Stomach (tissue), 9 donors: Measurements from ENCODE around the gene NEURL3. TPM values are rescaled to one million over a fixed set of nuclear protein-coding genes. Genes with fewer than 3 reads are reported as not detected.
A peak's percentile ranks its signal among the peaks of the same experiment; 100 is the strongest.

ENCODE experiments used
- DNase-seq, 2 donors: peaks; one replicate each; pipeline versions ENCODE4 v3.0.0 to v3.0.0-alpha.2; 2013 to 2019
- H3K27ac ChIP-seq, 5 donors: fragments of 200-600 bp in 4 of 5; sonication (generic) in 4 of 5; one replicate each; pipeline ENCODE4 v1.5.1; 2013 to 2019; ENCODE audit warnings: mild to moderate bottlenecking in 1 of 5, moderate library complexity in 1 of 5
- H3K27me3 ChIP-seq, 3 donors: fragments of 200-600 bp; sonication (generic); one replicate each; pipeline ENCODE4 v1.5.1; 2017 to 2019; ENCODE audit warnings: mixed run types in 1 of 3
- H3K36me3 ChIP-seq, 4 donors: fragments of 200-600 bp; sonication (generic); 1 replicate in 3 of 4; 2 replicates in 1 of 4; pipeline ENCODE4 v1.5.1; 2016 to 2019
- H3K4me1 ChIP-seq, 4 donors: fragments of 200-600 bp; sonication (generic); one replicate each; pipeline ENCODE4 v1.5.1; 2016 to 2019
- H3K4me3 ChIP-seq, 4 donors: fragments of 200-600 bp; sonication (generic) in 3 of 4; one replicate each; pipeline ENCODE4 v1.5.1; 2016 to 2019; ENCODE audit warnings: mild to moderate bottlenecking in 1 of 4
- H3K9me3 ChIP-seq, 4 donors: fragments of 200-600 bp; sonication (generic); one replicate each; pipeline ENCODE4 v1.5.1; 2016 to 2019
- CTCF ChIP-seq, 7 experiments: fragments of 450-650 bp in 4 of 7; fragments of 200-600 bp in 3 of 7; sonication (generic) in 3 of 7; IDR thresholded peaks; one replicate each; pipeline ENCODE4 v1.5.1; 2016 to 2019; ENCODE audit warnings: antibody characterized with exemption in 7 of 7, control low read depth in 2 of 7, mild to moderate bottlenecking in 1 of 7
- EP300 ChIP-seq: sonication (generic); formaldehyde crosslinking; IDR thresholded peaks from one replicate; pipeline ENCODE4 v1.6.1; 2017; ENCODE audit warnings: antibody characterized with exemption
- POLR2A ChIP-seq, 4 donors: fragments of 450-650 bp; IDR thresholded peaks; one replicate each; pipeline ENCODE4 v1.6.1; 2016; ENCODE audit warnings: antibody characterized with exemption in 4 of 4, control low read depth in 2 of 4, mild to moderate bottlenecking in 1 of 4, moderate library complexity in 1 of 4
- POLR2AphosphoS5 ChIP-seq, 3 donors: sonication (generic); formaldehyde crosslinking; IDR thresholded peaks; one replicate each; pipeline ENCODE4 v1.6.1; 2016; ENCODE audit warnings: antibody characterized with exemption in 3 of 3
- WGBS, 5 donors: extraction: QIAGEN DNeasy Blood & Tissue Kit in 3 of 5; methylation state at CpG; one replicate each; pipeline versions ENCODE4 v1.1.5 to v1.1.7; 2013 to 2018; 5-methylcytosine and 5-hydroxymethylcytosine counted together
- intact Hi-C: fragments of 100-400 bp; cut with DNase I; formaldehyde crosslinking; loops from one replicate; pipeline ENCODE4 v1.15.1; 2023; ENCODE audit warnings: low total_unique reads
- polyA plus RNA-seq, 3 donors: library from polyadenylated mRNA; stranded (reverse); fragments of 200-250 nt; gene quantifications; one replicate each; pipeline ENCODE4 v1.2.3, GENCODE V29; 2013
- total RNA-seq, 5 donors: library from RNA; depleted of rRNA; stranded (reverse); fragments of >200 nt; gene quantifications; one replicate each; pipeline versions ENCODE4 v1.1.0 to v1.2.3, GENCODE V29; 2014 to 2016
- donor health status: healthy with polysubstance abuse.
- donor health status: Bipolar disorder and iron deficiency.
- donor health status: healthy.

The NEURL3 gene
- total and polyA plus RNA-seq, 8 donors: 0.50 to 12.7 (median 1.6) TPM; not detected in 4

DNA sequence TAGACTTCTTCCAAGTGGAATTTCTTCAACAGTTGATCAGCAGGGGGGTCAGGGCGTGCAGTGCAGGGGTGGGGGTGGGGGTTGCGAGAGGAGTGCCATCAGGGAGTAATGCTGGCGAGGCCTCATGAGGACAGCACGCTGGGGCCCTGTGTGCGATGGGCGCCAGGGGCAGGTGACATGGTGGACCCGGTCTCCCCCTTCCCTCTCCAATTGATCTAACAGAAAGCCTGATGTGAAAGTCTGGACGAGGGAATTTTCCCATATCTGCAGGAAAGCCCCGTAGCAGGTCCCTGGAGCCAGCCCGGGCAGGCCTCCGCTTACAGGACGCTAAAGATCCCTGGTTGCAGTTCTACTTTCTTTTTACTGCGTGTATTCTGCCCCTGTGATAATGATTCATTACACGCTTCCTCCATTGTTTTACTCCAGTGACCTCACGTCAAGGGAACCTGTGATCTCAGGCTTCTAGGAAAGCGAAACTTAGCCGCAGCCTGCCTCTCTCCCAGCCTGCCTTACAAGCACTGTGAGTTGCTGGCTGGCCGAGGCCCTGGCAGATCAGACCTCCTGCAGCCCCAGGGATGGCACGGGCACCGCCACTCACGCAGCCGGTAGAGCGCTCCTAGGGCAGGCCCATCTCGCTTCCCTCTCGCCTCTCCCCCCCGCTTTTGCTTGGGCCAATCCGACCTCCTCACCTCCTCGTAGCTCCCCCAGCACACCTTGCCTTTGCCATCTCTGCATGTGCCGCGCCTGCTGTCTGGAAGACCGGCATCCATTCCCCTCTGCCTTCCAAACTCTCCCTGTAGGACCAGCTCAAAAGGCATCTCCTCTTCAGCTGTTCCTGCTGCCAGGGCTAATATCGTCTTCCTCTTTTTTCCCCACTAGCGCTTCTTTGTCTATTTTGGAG is 19.2 kb downstream of the NEURL3 start:
- Histone ChIP-seq H3K27me3 (no peaks in the 10 kb centered on the region), H3K4me1 (peaks cover 5 to 19% (median 12%) of the 10 kb centered on the region in 4 donors), H3K4me3 (peak overlapping the region; percentile 38 to 46 (median 44)), H3K9me3 (no peaks in the 10 kb centered on the region), H3K36me3 (no peaks in the 10 kb centered on the region), H3K27ac (peak overlapping the region; percentile 36 to 85 (median 84))
- WGBS, 5 donors: 14 to 19% (median 18%) methylated on average over 30 to 33 of the region's 33 CpGs
- DNase-seq: peak; percentile 82 to 93
- TF ChIP-seq POLR2A (IDR thresholded peaks at IDR 0.05) (no peak), POLR2AphosphoS5 (IDR thresholded peaks at IDR 0.05) (peak; percentile 21 to 92 (median 83))
- intact Hi-C loops: no loop called here

- H3K9me3 ChIP-seq: no peaks in the 10 kb centered on the region
- TF ChIP-seq POLR2A (IDR thresholded peaks at IDR 0.05) (no peak), EP300 (no peak), POLR2AphosphoS5 (IDR thresholded peaks at IDR 0.05) (no peak), CTCF (IDR thresholded peaks at IDR 0.05) (no peak)
- H3K4me3 ChIP-seq: peak overlapping the region; percentile 38 to 46 (median 44)
- intact Hi-C loops: no loop called here
- 77 to 92% (median 87%) methylated on average over 9 of the region's 9 CpGs for WGBS, 5 donors
- H3K4me1 ChIP-seq: peaks cover 5 to 19% (median 12%) of the 10 kb centered on the region in 4 donors
- H3K27me3 ChIP-seq: no peaks in the 10 kb centered on the region
- DNase-seq: no peak
- peak overlapping the region; percentile 36 to 85 (median 84) for H3K27ac ChIP-seq
- H3K36me3 ChIP-seq: no peaks in the 10 kb centered on the region
Observed at GRCh38 chr2:96485350-96485749, 19.8 kb downstream of the NEURL3 start.

- Histone ChIP-seq H3K27me3 (no peaks in the 10 kb centered on the region), H3K36me3 (no peaks in the 10 kb centered on the region), H3K4me1 (peaks cover 5 to 19% (median 12%) of the 10 kb centered on the region in 4 donors), H3K9me3 (no peaks in the 10 kb centered on the region), H3K27ac (no peak overlapping the region), H3K4me3 (no peak overlapping the region)
- DNase-seq: no peak
- intact Hi-C loops: no loop called here
- 77 to 94% (median 89%) methylated on average over 7 of the region's 7 CpGs for WGBS, 5 donors
- no peak for TF ChIP-seq POLR2AphosphoS5 (IDR thresholded peaks at IDR 0.05)
- TF ChIP-seq EP300: no peak
- no peak for TF ChIP-seq POLR2A (IDR thresholded peaks at IDR 0.05)
- TF ChIP-seq CTCF (IDR thresholded peaks at IDR 0.05): no peak
Observed at GRCh38 chr2:96484091-96484490, 21.1 kb downstream of the NEURL3 start.

GRCh38 chr2:96477458-96477857 is 27.7 kb downstream of the NEURL3 start:
- no peak for DNase-seq
- Histone ChIP-seq H3K27ac (no peak overlapping the region), H3K9me3 (no peaks in the 10 kb centered on the region), H3K36me3 (no peaks in the 10 kb centered on the region), H3K27me3 (no peaks in the 10 kb centered on the region), H3K4me3 (no peak overlapping the region), H3K4me1 (no peaks in the 10 kb centered on the region)
- WGBS, 5 donors: 38 to 65% (median 53%) methylated on average over 1 of the region's 1 CpG
- intact Hi-C loops: no loop called here
- TF ChIP-seq POLR2A (IDR thresholded peaks at IDR 0.05) (no peak), POLR2AphosphoS5 (IDR thresholded peaks at IDR 0.05) (no peak), EP300 (no peak), CTCF (IDR thresholded peaks at IDR 0.05) (no peak)
